Activated T-cell treated with anti-CD3 and anti-CD28 coated beads, Interleukin-2, amount 50 U/mL, for 72 hours (primary cell): Measurements from ENCODE around the gene GDPD5. TPM values are rescaled to one million over a fixed set of nuclear protein-coding genes. Genes with fewer than 3 reads are reported as not detected.
A peak's percentile ranks its signal among the peaks of the same experiment; 100 is the strongest.

Experiments used
- ATAC-seq, 2 donors: fragments of 150-1000 bp; cut with Tn5 transposase; replicated peaks in 1 of 2; 2 replicates each; pipeline ENCODE4 v1.10.0; 2021; ENCODE audit warnings: moderate library complexity in 2 of 2, mild to moderate bottlenecking in 1 of 2
- DNase-seq, 2 donors: peaks; one replicate each; pipeline ENCODE4 v3.0.0; 2021 to 2022; ENCODE audit warnings: mixed read lengths in 1 of 2
- H3K27ac Mint-ChIP-seq: one replicate; pipeline ENCODE4 v1.8.0; 2022; ENCODE audit warnings: mild to moderate bottlenecking, moderate library complexity, mixed read lengths
- H3K27me3 Mint-ChIP-seq: one replicate; pipeline ENCODE4 v1.8.0; 2022; ENCODE audit warnings: low read depth, mixed read lengths
- H3K36me3 Mint-ChIP-seq, 2 donors: one replicate each; pipeline ENCODE4 v1.8.0; 2022; ENCODE audit warnings: mixed read lengths in 2 of 2, mild to moderate bottlenecking in 1 of 2; ENCODE audit not compliant: insufficient read depth in 2 of 2
- H3K4me1 Mint-ChIP-seq: one replicate; pipeline ENCODE4 v1.8.0; 2022; ENCODE audit warnings: low read depth, mixed read lengths
- H3K4me3 Mint-ChIP-seq, 2 donors: one replicate each; pipeline ENCODE4 v1.8.0; 2022; ENCODE audit warnings: mild to moderate bottlenecking in 2 of 2, mixed read lengths in 2 of 2, moderate library complexity in 2 of 2
- H3K9me3 Mint-ChIP-seq, 2 donors: one replicate each; pipeline ENCODE4 v1.8.0; 2022; ENCODE audit warnings: mixed read lengths in 2 of 2
- total RNA-seq, 2 donors: library from RNA; stranded (reverse); gene quantifications; one replicate each; pipeline ENCODE4 v1.2.3, GENCODE V29; 2022

The GDPD5 gene
- total RNA-seq, 2 donors from 2014 or later = 16.9 to 29.5 TPM

DNA sequence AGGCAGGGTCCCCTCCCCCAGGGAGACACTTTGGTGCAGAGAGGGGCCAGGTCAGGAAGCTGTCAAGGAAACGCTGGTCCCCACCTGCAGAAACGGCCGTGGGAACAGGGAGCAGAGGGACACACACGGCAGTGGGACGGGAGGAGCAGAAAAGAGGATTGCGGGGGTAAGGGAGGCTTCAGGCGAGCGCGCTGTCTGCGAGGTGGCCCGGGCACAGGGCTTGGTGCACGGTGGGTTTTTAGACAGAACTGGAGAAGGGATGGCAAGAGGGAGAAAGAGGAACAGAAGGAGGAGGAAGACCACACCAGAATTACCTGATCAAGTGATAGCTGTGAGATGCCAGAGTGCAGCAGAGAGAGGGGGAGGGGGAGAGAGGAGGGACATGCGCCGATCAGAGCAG, 86.7 kb downstream of the GDPD5 start:
- no peak overlapping the region for H3K27ac Mint-ChIP-seq

DNA sequence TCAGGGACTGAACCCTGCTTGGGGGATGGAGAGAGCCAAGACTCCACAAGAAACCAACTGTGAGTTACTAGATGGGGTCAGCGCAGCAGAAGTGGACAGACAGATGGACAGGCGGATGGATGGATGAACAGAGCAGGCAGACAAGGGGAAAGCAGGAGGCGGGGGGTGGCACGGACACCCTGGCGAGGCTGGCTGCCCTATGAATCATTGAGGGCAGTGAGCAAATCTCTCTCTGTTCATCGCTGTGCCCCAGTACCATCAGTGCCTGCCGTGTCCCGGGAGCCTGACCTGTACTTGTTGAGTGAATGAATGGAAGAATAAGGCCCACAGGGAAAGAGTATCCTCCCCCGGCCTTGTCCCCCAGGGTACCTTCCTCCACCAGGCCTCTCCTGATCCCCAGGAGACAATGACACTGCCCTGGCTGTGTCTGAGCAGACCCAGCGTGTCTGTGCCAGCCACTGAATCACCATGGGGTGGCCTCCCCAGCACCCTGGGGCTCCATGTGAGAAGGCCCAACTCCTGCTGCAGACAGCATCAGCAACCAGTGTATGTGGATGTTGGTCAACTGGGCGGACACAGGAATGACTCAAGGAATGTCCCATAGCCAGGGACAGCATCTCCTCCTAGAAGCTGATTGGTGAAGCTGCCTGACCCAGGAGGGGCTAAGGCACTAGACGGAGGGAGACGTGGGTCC, 87.6 kb downstream of the GDPD5 start:
- Mint-ChIP-seq H3K27ac (no peak overlapping the region), H3K4me1 (no peaks in the 10 kb centered on the region), H3K36me3 (no peaks in the 10 kb centered on the region), H3K4me3 (no peak overlapping the region), H3K27me3 (peaks cover 5% of the 10 kb centered on the region), H3K9me3 (no peaks in the 10 kb centered on the region)
- no peak for ATAC-seq
- no peak for DNase-seq

More for the DNA sequence above, 86.7 kb downstream of the GDPD5 start:
- Mint-ChIP-seq H3K4me1 (no peaks in the 10 kb centered on the region), H3K4me3 (no peak overlapping the region), H3K36me3 (no peaks in the 10 kb centered on the region), H3K9me3 (no peaks in the 10 kb centered on the region), H3K27me3 (no peaks in the 10 kb centered on the region)
- ATAC-seq = no peak
- DNase-seq = no peak

DNA sequence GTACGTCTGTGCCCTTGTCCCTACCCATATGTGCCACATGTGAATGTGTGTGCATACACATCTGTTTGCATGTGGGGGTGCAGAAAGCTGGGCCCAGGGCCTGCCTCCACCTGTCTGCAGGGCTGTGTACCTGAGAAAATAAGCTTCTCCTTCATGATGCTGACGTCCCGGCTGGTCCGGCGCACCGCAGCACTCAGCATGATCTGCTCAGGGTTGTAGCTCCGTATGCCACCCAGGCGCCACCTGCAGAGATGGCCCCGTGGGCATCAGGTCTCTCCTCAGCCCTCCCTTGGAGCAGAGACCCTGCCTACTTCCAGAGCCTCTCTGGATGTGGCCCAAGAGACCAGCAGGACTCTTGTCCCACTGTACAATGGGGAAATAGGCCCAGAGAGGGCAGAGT, 88.9 kb downstream of the GDPD5 start:
- no peak overlapping the region for H3K27ac Mint-ChIP-seq
- H3K4me3 Mint-ChIP-seq = no peak overlapping the region
- ATAC-seq (no peak), DNase-seq (no peak)
- H3K4me1 Mint-ChIP-seq = no peaks in the 10 kb centered on the region
- peaks cover 18% of the 10 kb centered on the region for H3K27me3 Mint-ChIP-seq
- no peaks in the 10 kb centered on the region for H3K9me3 Mint-ChIP-seq
- no peaks in the 10 kb centered on the region for H3K36me3 Mint-ChIP-seq

DNA sequence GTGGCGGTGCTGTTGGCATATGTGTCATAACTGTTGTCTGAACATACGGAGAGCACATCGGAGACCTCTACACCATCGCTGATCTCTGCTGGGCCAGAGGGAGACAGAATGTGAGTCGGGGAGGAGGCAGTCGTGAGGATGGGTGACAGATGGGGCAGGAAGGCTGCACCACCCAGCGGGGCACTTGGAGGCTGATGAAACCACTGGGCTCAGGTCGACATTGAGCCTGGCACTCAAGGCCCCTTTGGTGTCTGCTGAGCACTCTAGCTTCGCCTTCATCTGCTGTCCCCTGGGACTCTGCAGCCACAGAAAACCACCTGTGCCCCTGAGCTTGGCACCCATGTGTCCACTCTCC, 90.2 kb downstream of the GDPD5 start:
- Mint-ChIP-seq H3K4me1 (peaks cover 4% of the 10 kb centered on the region), H3K9me3 (no peaks in the 10 kb centered on the region), H3K27ac (no peak overlapping the region), H3K27me3 (peaks cover 31% of the 10 kb centered on the region), H3K36me3 (peaks cover 2 to 3% of the 10 kb centered on the region in 2 donors), H3K4me3 (no peak overlapping the region)
- ATAC-seq = no peak
- no peak for DNase-seq

DNA sequence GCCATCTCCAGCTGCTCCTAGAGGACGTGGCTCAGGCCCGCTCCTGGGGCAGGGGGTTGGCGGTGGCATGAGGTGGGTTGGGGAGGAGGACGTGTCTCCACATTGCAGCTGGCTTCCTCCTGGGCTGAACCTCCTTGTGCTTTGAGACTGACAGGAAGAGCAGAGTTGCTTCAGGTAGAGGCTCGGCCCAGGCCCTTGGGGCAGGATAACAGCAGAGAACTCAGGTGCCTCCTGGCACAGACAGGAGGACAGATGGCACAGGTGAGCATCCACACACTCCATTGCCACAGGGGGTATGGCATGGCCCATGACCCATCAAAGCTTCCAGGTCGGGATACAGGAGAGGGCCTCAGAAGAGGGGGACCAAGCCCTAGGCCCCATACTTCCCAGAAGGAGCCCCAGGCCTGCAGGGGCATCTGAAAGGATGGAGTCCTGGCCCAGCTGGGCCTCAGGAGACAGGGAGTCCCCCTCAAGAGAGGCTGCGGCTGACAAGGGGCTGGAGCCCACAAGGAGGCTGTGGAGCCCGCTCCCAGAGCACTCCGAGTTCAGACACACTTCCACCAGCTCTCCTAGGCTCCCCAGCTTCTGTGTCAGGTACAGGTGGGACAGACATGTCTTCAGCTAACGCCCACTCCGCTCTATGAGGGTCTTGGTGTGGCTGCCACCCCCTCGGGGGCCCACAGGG, 90.7 kb downstream of the GDPD5 start:
- Mint-ChIP-seq H3K27me3 (peaks cover 33% of the 10 kb centered on the region), H3K36me3 (peaks cover 3% of the 10 kb centered on the region in 2 donors)

DNA sequence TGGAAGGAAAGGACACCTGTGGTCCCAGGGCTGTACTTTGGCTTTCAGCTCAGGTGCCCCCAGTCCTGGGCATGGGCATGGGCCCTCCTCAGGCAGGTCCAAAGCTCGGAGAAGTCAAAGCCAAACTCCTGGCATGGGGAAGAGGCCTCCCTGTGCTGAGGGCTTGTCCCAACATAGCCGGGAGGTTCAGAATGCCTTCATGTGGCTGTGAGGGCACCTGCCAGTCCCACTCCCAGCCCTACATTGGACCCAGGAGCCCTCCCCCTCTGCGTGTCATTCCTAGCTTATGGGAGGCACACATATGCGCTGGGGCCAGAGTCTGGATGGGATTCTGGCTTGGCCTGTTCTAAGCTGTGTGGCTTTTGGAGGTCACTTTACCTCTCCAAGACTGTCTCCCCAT, 91.7 kb downstream of the GDPD5 start:
- H3K27ac Mint-ChIP-seq = no peak overlapping the region
- ATAC-seq (no peak), DNase-seq (no peak)
- peaks cover under 1 to 2% of the 10 kb centered on the region in 2 donors for H3K9me3 Mint-ChIP-seq
- peaks cover 10% of the 10 kb centered on the region for H3K4me1 Mint-ChIP-seq
- H3K27me3 Mint-ChIP-seq = peaks cover 39% of the 10 kb centered on the region
- no peak overlapping the region for H3K4me3 Mint-ChIP-seq
- H3K36me3 Mint-ChIP-seq = peaks cover 6 to 7% of the 10 kb centered on the region in 2 donors

More for the DNA sequence above, 90.7 kb downstream of the GDPD5 start:
- H3K9me3 Mint-ChIP-seq = no peaks in the 10 kb centered on the region
- no peak for ATAC-seq
- no peak overlapping the region for H3K27ac Mint-ChIP-seq
- no peak overlapping the region for H3K4me3 Mint-ChIP-seq
- H3K4me1 Mint-ChIP-seq = peaks cover 5% of the 10 kb centered on the region
- no peak for DNase-seq

DNA sequence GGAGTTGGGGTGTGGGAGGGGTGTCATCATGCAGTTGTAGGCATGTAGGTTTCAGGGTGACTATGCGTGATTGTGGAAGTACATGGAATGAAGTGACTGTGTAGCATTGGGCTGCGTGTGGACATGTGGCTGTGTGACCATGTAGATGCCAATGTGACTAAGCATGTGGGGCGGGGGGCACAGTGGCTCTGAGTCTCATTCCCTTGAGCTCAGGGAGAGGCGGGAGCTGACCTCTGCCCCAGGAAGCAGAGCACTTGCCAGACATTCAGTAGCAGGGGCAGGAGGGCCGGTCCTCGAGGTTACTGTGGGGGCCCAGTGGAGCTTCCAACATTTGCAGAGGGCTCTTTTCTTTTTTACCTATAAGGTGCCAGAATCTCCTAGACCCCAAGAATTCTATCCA, 92.3 kb downstream of the GDPD5 start:
- Mint-ChIP-seq H3K4me3 (no peak overlapping the region), H3K36me3 (peaks cover 8 to 10% of the 10 kb centered on the region in 2 donors), H3K27me3 (peaks cover 44% of the 10 kb centered on the region), H3K4me1 (peaks cover 16% of the 10 kb centered on the region), H3K9me3 (peaks cover 2% of the 10 kb centered on the region in 2 donors), H3K27ac (no peak overlapping the region)
- ATAC-seq = no peak
- DNase-seq = no peak

DNA sequence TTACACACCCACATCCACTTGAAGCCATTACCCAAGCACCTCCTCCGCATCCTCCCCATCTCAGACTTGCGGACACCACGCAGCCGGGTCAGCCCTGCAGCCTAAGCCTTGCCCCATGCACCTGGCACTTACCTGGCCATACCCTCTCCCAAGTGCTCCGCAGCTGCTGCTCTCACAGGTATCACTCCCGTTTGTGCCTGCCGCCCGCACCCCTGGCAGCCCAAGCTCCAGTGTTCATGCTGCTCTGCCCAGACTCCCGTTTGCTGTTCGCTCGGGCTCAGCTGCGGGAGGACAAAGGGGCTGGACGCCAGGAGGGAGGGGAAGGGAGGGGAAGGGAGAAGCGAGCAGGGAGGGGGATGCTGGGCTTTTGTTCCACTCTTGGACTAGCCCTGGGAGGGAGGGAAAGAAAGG, 92.8 kb downstream of the GDPD5 start, which contains the start of gene KLHL35:
Gene KLHL35 (minus strand): TSS at position 293 of the 411 bp plus-strand sequence. CDS start 2,574 bp downstream, outside the sequence.
- H3K4me3 Mint-ChIP-seq = no peak within 1 kb of the TSS
- H3K27ac Mint-ChIP-seq = no peak within 1 kb of the TSS
- peaks cover 8 to 10% of the 10 kb centered on the region in 2 donors for H3K36me3 Mint-ChIP-seq
- peaks cover 21% of the 10 kb centered on the region for H3K4me1 Mint-ChIP-seq
- peaks cover 2% of the 10 kb centered on the region in 2 donors for H3K9me3 Mint-ChIP-seq
- H3K27me3 Mint-ChIP-seq = peaks cover 44% of the 10 kb centered on the region
- DNase-seq (no peak), ATAC-seq (no peak)

DNA sequence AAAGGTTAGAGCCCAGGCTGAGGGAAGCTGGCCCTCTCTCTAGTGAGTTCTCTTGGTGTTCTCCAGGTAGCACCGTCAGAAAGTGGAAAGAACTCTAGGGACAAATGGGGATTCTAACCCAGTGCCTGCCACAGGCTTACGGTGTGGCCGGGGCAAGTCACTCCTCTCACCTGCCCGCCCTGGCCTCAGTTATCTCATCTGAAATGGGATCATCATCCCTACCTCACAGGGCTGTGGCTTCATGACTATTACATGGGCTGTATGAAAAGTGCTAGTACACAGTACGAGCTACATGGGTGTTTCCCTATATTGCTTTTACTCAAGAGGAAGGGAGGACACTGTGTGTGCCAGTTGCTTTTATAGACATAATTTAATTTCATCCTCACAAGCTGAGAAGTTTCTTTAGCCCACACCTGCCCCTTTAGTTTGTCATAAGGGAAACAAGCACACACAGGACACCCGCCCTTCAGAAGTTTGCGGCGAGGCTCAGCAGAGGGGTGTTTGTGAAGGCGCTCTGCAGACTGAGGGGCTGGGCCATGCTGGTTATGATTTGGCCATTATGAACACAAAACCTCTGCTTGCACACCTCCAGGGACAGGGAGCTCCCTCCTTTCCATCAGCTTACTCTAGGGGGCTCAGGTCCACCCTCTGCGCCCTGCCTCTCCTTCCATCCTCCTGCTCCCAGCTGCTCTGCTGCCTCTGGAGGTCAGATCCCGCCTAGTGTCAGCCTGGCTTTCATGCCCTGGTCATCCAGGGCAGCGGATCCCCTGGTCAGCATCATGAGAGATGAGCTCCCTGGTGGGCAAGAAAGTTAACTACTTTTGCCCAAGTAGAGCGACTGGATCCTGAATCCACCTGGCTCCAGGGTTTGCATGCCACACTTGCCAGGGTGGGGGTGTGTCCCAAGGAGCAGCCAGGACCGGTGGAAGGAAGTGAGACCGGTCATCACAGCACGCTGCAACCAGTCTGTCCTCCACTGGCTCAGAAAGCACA, 93.9 kb downstream of the GDPD5 start:
- Mint-ChIP-seq H3K27me3 (peaks cover 50% of the 10 kb centered on the region), H3K36me3 (peaks cover 8 to 10% of the 10 kb centered on the region in 2 donors), H3K27ac (no peak overlapping the region), H3K4me3 (peak overlapping the region in 1 of 2 donors; percentile 90), H3K9me3 (peaks cover 2% of the 10 kb centered on the region in 2 donors), H3K4me1 (peaks cover 21% of the 10 kb centered on the region)
- no peak for ATAC-seq
- no peak for DNase-seq

DNA sequence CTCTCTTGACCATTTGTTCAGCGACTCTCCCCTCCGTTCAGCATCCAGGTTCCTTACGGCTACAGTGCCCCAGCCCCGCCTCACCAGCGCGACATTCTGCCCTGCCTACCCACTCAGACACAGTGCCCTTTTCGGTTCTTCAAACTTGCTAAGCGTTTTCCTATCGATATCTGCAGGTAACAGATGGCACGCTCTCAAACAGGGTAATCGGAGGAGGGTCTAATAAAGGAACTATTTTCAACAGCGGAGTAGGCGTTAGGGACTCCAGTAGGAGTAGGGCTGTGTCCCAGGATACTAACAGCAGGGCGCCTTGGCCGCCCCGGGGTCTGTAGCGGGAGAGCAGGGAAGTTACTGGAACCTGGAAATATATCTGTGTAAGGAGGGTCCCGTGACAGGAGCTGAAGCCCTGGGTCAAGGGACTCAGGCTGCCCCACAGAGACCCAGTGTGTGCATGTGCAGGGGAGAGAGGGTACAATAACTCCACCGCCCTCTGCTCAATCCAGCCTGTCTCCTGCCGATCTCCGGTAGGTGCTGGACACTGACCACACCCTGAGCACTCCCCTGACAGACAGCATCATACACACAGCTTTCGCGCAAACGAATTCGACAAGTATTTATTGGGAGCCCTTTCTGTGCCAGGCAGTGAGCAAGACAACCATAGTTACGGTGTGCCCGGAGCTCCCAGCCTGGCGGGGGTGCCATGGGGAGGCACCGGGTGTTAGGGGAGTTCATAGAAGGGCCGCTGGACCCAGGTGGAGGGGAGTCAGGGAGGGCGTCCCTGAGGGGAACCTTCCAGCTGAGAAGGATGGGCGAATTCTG, 94.8 kb downstream of the GDPD5 start:
- peak in 1 of 2 donors; percentile 1 for ATAC-seq
- Mint-ChIP-seq H3K4me3 (peak overlapping the region; percentile 76 to 90), H3K9me3 (peaks cover 2% of the 10 kb centered on the region in 2 donors), H3K36me3 (peaks cover 8 to 10% of the 10 kb centered on the region in 2 donors), H3K4me1 (peaks cover 21% of the 10 kb centered on the region), H3K27me3 (peaks cover 50% of the 10 kb centered on the region), H3K27ac (no peak overlapping the region)
- DNase-seq = no peak

DNA sequence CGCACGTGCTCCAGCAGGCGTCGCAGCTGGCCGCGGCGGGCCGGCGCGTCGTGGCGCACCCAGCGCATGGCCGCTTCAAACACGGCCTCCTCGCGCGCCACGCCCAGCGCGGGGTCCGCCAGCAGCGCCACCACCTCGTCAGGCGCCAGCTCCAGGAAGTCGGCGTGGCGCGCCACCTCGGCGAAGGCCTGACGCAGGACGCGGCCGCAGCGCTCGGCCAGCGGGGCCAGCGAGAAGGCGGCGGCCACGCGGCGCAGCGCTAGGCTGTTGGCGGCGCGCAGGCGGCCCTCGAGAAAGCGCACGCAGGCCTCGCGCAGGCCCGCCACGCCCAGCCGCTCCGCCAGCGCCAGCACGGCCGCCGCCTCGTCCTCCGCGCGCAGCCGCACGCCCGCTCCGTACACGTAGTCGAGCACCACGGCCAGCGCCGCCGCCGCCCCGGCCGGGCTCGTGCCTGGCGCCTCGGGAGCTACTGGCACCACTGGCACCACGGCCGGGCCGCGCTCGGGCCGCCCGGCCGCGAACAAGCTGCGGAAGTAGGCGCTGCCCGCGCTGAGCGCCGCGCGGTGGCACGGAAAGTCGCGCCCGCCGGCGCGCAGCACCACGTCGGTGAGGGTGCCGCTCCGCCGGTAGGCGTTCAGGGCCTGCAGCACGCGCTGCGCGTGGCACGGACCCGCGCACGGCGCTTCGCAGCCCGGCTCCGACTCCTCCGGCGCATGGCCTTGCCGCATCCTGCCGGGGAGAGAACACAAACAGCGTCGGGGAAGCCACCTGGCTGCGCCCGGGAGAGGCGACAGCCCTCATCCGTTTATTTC, 95.6 kb downstream of the GDPD5 start:
- Mint-ChIP-seq H3K9me3 (peaks cover 2% of the 10 kb centered on the region in 2 donors), H3K4me3 (peak overlapping the region; percentile 89 to 90), H3K27ac (no peak overlapping the region), H3K4me1 (peaks cover 21% of the 10 kb centered on the region), H3K36me3 (peaks cover 8 to 10% of the 10 kb centered on the region in 2 donors), H3K27me3 (peaks cover 50% of the 10 kb centered on the region)
- peak; percentile 72 to 77 for ATAC-seq
- DNase-seq = peak; percentile 67 to 69

DNA sequence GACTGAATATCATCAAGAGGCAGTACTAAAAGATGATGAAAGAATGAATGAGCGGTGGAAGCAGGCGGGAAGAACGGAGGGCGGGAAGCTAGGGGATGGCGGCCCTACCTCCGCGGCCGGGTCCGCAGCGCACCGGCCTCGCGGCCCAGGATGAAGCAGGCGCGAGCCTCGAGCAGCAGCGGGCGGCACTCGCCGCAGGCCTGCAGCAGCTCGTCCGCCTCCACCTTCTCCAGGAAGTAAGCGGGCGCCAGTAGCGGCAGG, 96.2 kb downstream of the GDPD5 start:
- Mint-ChIP-seq H3K9me3 (peaks cover 2% of the 10 kb centered on the region in 2 donors), H3K27me3 (peaks cover 50% of the 10 kb centered on the region), H3K27ac (no peak overlapping the region), H3K4me3 (peak overlapping the region; percentile 84 to 89), H3K4me1 (peaks cover 21% of the 10 kb centered on the region), H3K36me3 (peaks cover 8 to 10% of the 10 kb centered on the region in 2 donors)
- DNase-seq (no peak), ATAC-seq (no peak)
